GM19468 (cell line): ENCODE results near the gene CCNT2.
"Not testable (repeated sequence)": the region's sequence is repeated elsewhere in the genome, so short reads cannot be mapped to it uniquely, and the experiment has no call there.

Experiments used
- ATAC-seq: cut with Tn5 transposase; IDR thresholded peaks from one replicate; pipeline ENCODE4 v1.9.1; 2021; ENCODE audit warnings: mild to moderate bottlenecking, moderate library complexity, moderate number of reproducible peaks; ENCODE audit not compliant: unreplicated experiment; ENCODE audit errors: extremely low read depth

Gene CCNT2

GRCh38 chr2:134973241-134974138, 54.9 kb downstream of the CCNT2 start:
- ATAC-seq = no peak

- ATAC-seq = no peak
Measured at GRCh38 chr2:134975281-134976009, 56.8 kb downstream of the CCNT2 start.

- no peak for ATAC-seq
Measured at GRCh38 chr2:134976074-134976702, 57.6 kb downstream of the CCNT2 start.

- ATAC-seq = not testable (repeated sequence)
Measured at GRCh38 chr2:134977104-134977503, 58.5 kb downstream of the CCNT2 start.

GRCh38 chr2:134979221-134979620, 60.6 kb downstream of the CCNT2 start:
- ATAC-seq = no peak

GRCh38 chr2:134980639-134981038, 62.0 kb downstream of the CCNT2 start:
- ATAC-seq = no peak

- ATAC-seq = no peak
Measured at GRCh38 chr2:134982603-134983002, 64.0 kb downstream of the CCNT2 start.

- no peak for ATAC-seq
Measured at GRCh38 chr2:134985061-134985460, 66.4 kb downstream of the CCNT2 start.

GRCh38 chr2:134988994-134989605, 70.5 kb downstream of the CCNT2 start:
- no peak for ATAC-seq

- no peak for ATAC-seq
Measured at GRCh38 chr2:134999521-134999920, 80.9 kb downstream of the CCNT2 start.

- ATAC-seq = no peak
Measured at GRCh38 chr2:135002836-135003235, 84.2 kb downstream of the CCNT2 start.

GRCh38 chr2:135004005-135004746, 85.6 kb downstream of the CCNT2 start:
- ATAC-seq = no peak

- no peak for ATAC-seq
Measured at GRCh38 chr2:135005753-135006152, 87.1 kb downstream of the CCNT2 start.
